H1 (cell line): Measurements from ENCODE around the gene ASB13. TPM values are rescaled to one million over a fixed set of nuclear protein-coding genes. Genes with fewer than 3 reads are reported as not detected.

ENCODE experiments used
- CBX8 ChIP-seq: fragments of 300-800, 300-1000 bp; sonication (generic); IDR thresholded peaks from 2 replicates; pipeline ENCODE4 v1.7.1; 2016; ENCODE audit warnings: low read depth, low read length, borderline replicate concordance
- CTBP2 ChIP-seq: IDR thresholded peaks from 2 replicates; pipeline ENCODE4 v1.7.0; 2011; ENCODE audit warnings: borderline replicate concordance, mild to moderate bottlenecking, moderate library complexity, mixed read lengths, low read length; ENCODE audit not compliant: insufficient read depth, insufficient read length
- GABPA ChIP-seq: IDR thresholded peaks from 2 replicates; pipeline ENCODE4 v1.6.1; 2011; ENCODE audit warnings: mild to moderate bottlenecking, low read length, moderate library complexity, borderline replicate concordance; ENCODE audit not compliant: insufficient read depth
- POU5F1 ChIP-seq: IDR thresholded peaks from 2 replicates; pipeline ENCODE4 v1.6.1; 2011; ENCODE audit warnings: low read depth, mild to moderate bottlenecking, low read length, moderate library complexity
- polyA plus RNA-seq, 7 experiments: library from polyadenylated mRNA; depleted of rRNA in 3 of 7; stranded (reverse) in 5 of 7; unstranded in 2 of 7; fragments of >200 nt in 5 of 7; fragments of 200-250 nt in 2 of 7; gene quantifications; 1 replicate in 5 of 7; 2 replicates in 1 of 7; 4 replicates in 1 of 7; pipeline versions ENCODE4 v1.2.1 to v1.2.3, GENCODE V29; 2011 to 2013; ENCODE audit warnings: missing spikeins in 2 of 7, mixed read lengths in 2 of 7
- total RNA-seq: library from RNA; stranded (reverse); fragmentation: NEBNext Ultra II Directional; extraction: Animal tissue kit (Norgen Biotek cat#: 25700); gene quantifications from 2 replicates; pipeline ENCODE4 v1.2.1, GENCODE V29; 2021

ASB13 gene
- total and polyA plus RNA-seq, 2 of the 8 experiments (the other 6 are each of a cell fraction or from before 2014, with no cell fraction given): 12.3 to 20.2 TPM

DNA sequence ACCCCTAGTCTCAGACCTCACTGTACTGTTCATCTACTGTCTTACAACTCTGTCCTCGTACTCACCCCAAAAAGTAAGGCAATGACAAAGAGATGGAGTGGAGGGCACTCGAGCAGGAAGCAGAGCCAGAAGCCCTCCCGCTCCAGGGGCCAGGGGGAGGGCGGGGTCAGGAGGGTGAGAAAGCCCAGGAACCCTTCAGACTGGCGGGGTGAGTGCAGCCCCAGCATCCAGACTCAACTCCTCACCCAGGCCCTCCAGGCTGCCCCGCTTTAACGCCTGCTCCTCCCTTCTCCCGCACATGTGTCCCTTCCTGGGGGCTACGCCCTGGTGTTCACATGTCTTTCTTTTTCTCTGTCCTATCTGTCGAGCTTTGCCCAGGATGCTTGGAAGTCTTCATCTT is 75.6 kb downstream of the ASB13 start (continued):
- no peak for TF ChIP-seq CTBP2
- TF ChIP-seq CBX8: no peak
- no peak for TF ChIP-seq POU5F1
- no peak for TF ChIP-seq GABPA
